Neuronal stem cell (in vitro differentiated cells): Measurements from ENCODE around the gene ANKRD44.

Source experiments
- DNase-seq: peaks from one replicate; pipeline ENCODE4 v3.0.0-alpha.2; 2013; ENCODE audit warnings: low spot score
- H2AFZ ChIP-seq: one replicate; pipeline ENCODE4 v1.6.1; 2013; ENCODE audit warnings: mild to moderate bottlenecking, low read length, inconsistent platforms
- H2AK5ac ChIP-seq: 2 replicates; pipeline ENCODE4 v1.6.1; 2013; ENCODE audit warnings: low read depth, mild to moderate bottlenecking, inconsistent platforms, low read length, moderate library complexity, mixed read lengths
- H2BK120ac ChIP-seq: 2 replicates; pipeline ENCODE4 v1.6.1; 2013; ENCODE audit warnings: low read depth, mild to moderate bottlenecking, inconsistent platforms, low read length, moderate library complexity, mixed read lengths
- H2BK12ac ChIP-seq: one replicate; pipeline ENCODE4 v1.6.1; 2013; ENCODE audit warnings: low read length, inconsistent platforms
- H2BK15ac ChIP-seq: 2 replicates; pipeline ENCODE4 v1.6.1; 2013; ENCODE audit warnings: mild to moderate bottlenecking, low read length, inconsistent platforms, mixed read lengths
- H2BK5ac ChIP-seq: one replicate; pipeline ENCODE4 v1.6.1; 2013; ENCODE audit warnings: inconsistent platforms, mild to moderate bottlenecking, low read length, moderate library complexity
- H3K14ac ChIP-seq: one replicate; pipeline ENCODE4 v1.6.1; 2013; ENCODE audit warnings: low read length, inconsistent platforms
- H3K18ac ChIP-seq: 2 replicates; pipeline ENCODE4 v1.6.1; 2013; ENCODE audit warnings: low read length, inconsistent platforms
- H3K23ac ChIP-seq: 2 replicates; pipeline ENCODE4 v1.6.1; 2013; ENCODE audit warnings: low read depth, mild to moderate bottlenecking, mixed read lengths, low read length, inconsistent platforms; ENCODE audit not compliant: poor library complexity
- H3K27ac ChIP-seq: replicated peaks from 3 replicates; pipeline ENCODE4 v1.5.1; 2013; ENCODE audit warnings: low read length, inconsistent platforms
- H3K27me3 ChIP-seq, 3 experiments: 2 replicates each; pipeline ENCODE4 v1.6.1; 2013; ENCODE audit warnings: low read length in 3 of 3, mild to moderate bottlenecking in 2 of 3, inconsistent platforms in 1 of 3, low read depth in 1 of 3, mixed read lengths in 1 of 3, moderate library complexity in 1 of 3; ENCODE audit not compliant: control insufficient read depth in 3 of 3, insufficient read depth in 3 of 3
- H3K36me3 ChIP-seq, 2 donors: replicated peaks in 1 of 2; 2 replicates each; pipeline ENCODE4 v1.6.1; 2013; ENCODE audit warnings: low read length in 2 of 2; ENCODE audit not compliant: control insufficient read depth in 2 of 2, insufficient read depth in 2 of 2
- H3K4ac ChIP-seq: 2 replicates; pipeline ENCODE4 v1.6.1; 2013; ENCODE audit warnings: inconsistent platforms, mild to moderate bottlenecking, low read length, moderate library complexity
- H3K4me1 ChIP-seq, 2 donors: 1 replicate in 1 of 2; 2 replicates in 1 of 2; pipeline ENCODE4 v1.6.1; 2013; ENCODE audit warnings: low read length in 2 of 2, low read depth in 1 of 2; ENCODE audit not compliant: control insufficient read depth in 2 of 2, insufficient read depth in 1 of 2
- H3K4me2 ChIP-seq: one replicate; pipeline ENCODE4 v1.6.1; 2013; ENCODE audit warnings: mild to moderate bottlenecking, low read length, inconsistent platforms; ENCODE audit not compliant: insufficient read depth, poor library complexity, severe bottlenecking
- H3K4me3 ChIP-seq, 2 donors: 2 replicates each; pipeline ENCODE4 v1.5.1; 2013; ENCODE audit warnings: low read length in 2 of 2, mild to moderate bottlenecking in 2 of 2, inconsistent platforms in 1 of 2, moderate library complexity in 1 of 2
- H3K79me1 ChIP-seq: one replicate; pipeline ENCODE4 v1.6.1; 2013; ENCODE audit warnings: low read depth, mild to moderate bottlenecking, inconsistent platforms, low read length, moderate library complexity
- H3K9ac ChIP-seq: one replicate; pipeline ENCODE4 v1.6.1; 2013; ENCODE audit warnings: mild to moderate bottlenecking, low read depth, low read length, inconsistent platforms; ENCODE audit not compliant: poor library complexity
- H3K9me3 ChIP-seq, 2 donors: replicated peaks in 1 of 2; 2 replicates each; pipeline versions ENCODE3 to v1.6.1; 2013; ENCODE audit warnings: low read length in 2 of 2, mild to moderate bottlenecking in 2 of 2, inconsistent platforms in 1 of 2, low read depth in 1 of 2, mixed read lengths in 1 of 2, moderate library complexity in 1 of 2; ENCODE audit not compliant: control insufficient read depth in 2 of 2, insufficient read depth in 1 of 2
- H4K8ac ChIP-seq: one replicate; pipeline ENCODE4 v1.6.1; 2013; ENCODE audit warnings: low read depth, mild to moderate bottlenecking, inconsistent platforms, low read length, moderate library complexity
- H4K91ac ChIP-seq: one replicate; pipeline ENCODE4 v1.6.1; 2013; ENCODE audit warnings: low read length, low read depth, mild to moderate bottlenecking, inconsistent platforms; ENCODE audit not compliant: poor library complexity
- WGBS, 2 donors: extraction: QIAGEN DNeasy Blood & Tissue Kit; methylation state at CpG; one replicate each; pipeline ENCODE4 v1.1.7; 2013; ENCODE audit warnings: missing lambda C conversion rate in 2 of 2, mixed read lengths in 1 of 2; ENCODE audit not compliant: insufficient read length in 2 of 2, insufficient replicate concordance in 1 of 2; ENCODE audit errors: extremely low coverage in 2 of 2; 5-methylcytosine and 5-hydroxymethylcytosine counted together

The ANKRD44 gene

DNA sequence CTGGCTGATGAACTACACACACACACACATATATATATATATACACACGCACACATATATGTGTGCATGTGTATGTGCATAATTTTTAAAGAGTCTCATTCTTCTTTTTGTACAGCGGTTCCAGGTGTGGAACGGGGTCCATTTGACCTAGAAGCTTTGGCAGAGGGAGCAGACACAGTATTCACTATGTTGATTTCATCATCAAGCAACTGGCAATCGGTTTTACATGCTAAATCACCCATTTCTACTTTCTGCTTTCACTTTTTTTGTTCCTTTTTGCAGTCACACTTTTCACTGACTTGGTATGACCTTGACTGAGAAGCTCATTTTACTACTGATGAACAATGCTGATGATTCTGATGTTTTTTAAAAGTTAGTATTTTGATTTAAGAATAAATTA, 321.1 kb downstream of the ANKRD44 start:
- no peak overlapping the region for H2BK120ac ChIP-seq
- no peaks in the 10 kb centered on the region for H3K9me3 ChIP-seq
- no peak overlapping the region for H4K91ac ChIP-seq
- H3K18ac ChIP-seq: no peak overlapping the region
- no peak overlapping the region for H4K8ac ChIP-seq
- H3K27ac ChIP-seq: no peak overlapping the region
- H3K79me1 ChIP-seq: no peaks in the 10 kb centered on the region
- no peak overlapping the region for H2BK12ac ChIP-seq
- H3K4ac ChIP-seq: no peak overlapping the region
- no peak overlapping the region for H2AFZ ChIP-seq
- WGBS, 2 donors: no CpG with 5 or more reads among the region's 4 CpGs
- H3K27me3 ChIP-seq: no peaks in the 10 kb centered on the region
- no peak for DNase-seq
- H3K36me3 ChIP-seq: no peaks in the 10 kb centered on the region
- H3K4me2 ChIP-seq: no peak overlapping the region
- no peak overlapping the region for H3K14ac ChIP-seq
- peaks cover 13 to 30% of the 10 kb centered on the region in 2 donors for H3K4me1 ChIP-seq
- no peak overlapping the region for H2BK15ac ChIP-seq
- H2AK5ac ChIP-seq: no peak overlapping the region
- H3K9ac ChIP-seq: no peak overlapping the region
- H2BK5ac ChIP-seq: no peak overlapping the region
- no peak overlapping the region for H3K4me3 ChIP-seq
- H3K23ac ChIP-seq: no peak overlapping the region

DNA sequence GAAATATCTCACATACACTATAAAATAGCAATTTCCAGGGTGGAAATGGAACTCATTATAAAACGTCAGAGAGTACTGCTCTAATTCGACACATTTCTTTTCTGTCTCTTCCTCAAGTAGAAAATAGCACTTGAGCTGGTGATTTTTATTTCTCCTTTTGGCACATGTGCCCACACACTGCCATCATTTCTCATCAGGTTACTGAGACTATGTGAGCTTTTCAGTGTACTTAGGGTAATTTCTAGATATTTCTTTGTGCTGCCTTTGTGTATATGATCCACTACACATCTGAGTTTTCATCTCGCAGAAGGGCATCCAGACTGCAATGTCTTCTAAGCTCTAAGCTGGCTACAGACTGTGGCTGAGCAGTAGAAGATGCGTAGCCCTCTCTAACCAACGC, 321.9 kb downstream of the ANKRD44 start:
- Histone ChIP-seq H3K4ac (no peak overlapping the region), H2BK12ac (no peak overlapping the region), H3K27me3 (no peaks in the 10 kb centered on the region), H3K9ac (no peak overlapping the region), H3K14ac (no peak overlapping the region), H3K4me2 (no peak overlapping the region), H3K18ac (no peak overlapping the region), H3K36me3 (no peaks in the 10 kb centered on the region), H4K91ac (no peak overlapping the region), H3K4me1 (peaks cover 13 to 30% of the 10 kb centered on the region in 2 donors), H3K4me3 (no peak overlapping the region), H3K27ac (no peak overlapping the region), H3K79me1 (no peaks in the 10 kb centered on the region), H2AFZ (peak overlapping the region; percentile 1), H2BK15ac (no peak overlapping the region), H3K9me3 (no peaks in the 10 kb centered on the region), H2AK5ac (no peak overlapping the region), H4K8ac (no peak overlapping the region), H3K23ac (no peak overlapping the region), H2BK120ac (no peak overlapping the region), H2BK5ac (no peak overlapping the region)
- DNase-seq: no peak
- WGBS, 2 donors: no CpG with 5 or more reads among the region's 5 CpGs

DNA sequence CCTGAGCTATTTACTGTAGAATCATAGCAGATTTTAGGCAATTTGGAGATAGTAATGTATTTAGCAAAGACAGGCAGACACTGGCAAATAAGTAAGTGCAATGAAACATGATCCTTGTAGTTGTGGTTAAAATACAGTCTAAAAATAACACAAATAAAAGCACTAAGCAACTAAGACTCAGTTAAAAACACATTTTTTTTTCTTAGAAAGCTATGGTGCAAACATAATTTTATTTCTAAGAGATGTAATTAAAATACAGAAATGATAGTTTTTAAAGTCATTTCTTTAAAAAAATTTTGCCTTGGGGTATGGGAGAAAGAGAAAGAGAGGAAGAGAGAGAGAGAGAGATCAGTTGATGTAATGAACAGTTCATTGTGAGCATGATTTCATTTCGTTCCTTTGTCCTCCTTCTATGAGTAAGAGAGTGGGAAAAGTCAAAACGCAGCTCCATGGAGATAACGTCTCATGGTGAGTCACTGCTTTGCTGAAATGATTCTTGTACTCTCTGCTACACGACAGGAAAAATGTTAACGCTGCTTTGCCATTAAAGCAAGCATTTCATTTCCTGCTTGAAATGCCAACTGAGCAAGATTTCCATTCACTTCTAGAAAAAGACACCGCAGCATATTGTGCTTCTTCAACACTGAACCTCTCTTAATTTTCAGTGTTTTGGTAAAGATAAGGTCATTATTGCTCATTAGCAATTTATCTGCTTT, 322.8 kb downstream of the ANKRD44 start:
- Histone ChIP-seq H3K36me3 (no peaks in the 10 kb centered on the region), H2BK5ac (no peak overlapping the region), H2AK5ac (no peak overlapping the region), H3K9ac (no peak overlapping the region), H3K27me3 (no peaks in the 10 kb centered on the region), H3K4me1 (peaks cover 13 to 30% of the 10 kb centered on the region in 2 donors), H3K9me3 (no peaks in the 10 kb centered on the region), H3K27ac (no peak overlapping the region), H2BK120ac (no peak overlapping the region), H3K4me2 (no peak overlapping the region), H2AFZ (peak overlapping the region; percentile 73), H3K79me1 (no peaks in the 10 kb centered on the region), H4K91ac (no peak overlapping the region), H3K23ac (no peak overlapping the region), H3K14ac (no peak overlapping the region), H3K4me3 (peak overlapping the region in 1 of 2 donors; percentile 6), H2BK15ac (no peak overlapping the region), H2BK12ac (no peak overlapping the region), H3K4ac (no peak overlapping the region), H3K18ac (no peak overlapping the region), H4K8ac (no peak overlapping the region)
- no peak for DNase-seq
- WGBS, 2 donors: no CpG with 5 or more reads among the region's 6 CpGs

DNA sequence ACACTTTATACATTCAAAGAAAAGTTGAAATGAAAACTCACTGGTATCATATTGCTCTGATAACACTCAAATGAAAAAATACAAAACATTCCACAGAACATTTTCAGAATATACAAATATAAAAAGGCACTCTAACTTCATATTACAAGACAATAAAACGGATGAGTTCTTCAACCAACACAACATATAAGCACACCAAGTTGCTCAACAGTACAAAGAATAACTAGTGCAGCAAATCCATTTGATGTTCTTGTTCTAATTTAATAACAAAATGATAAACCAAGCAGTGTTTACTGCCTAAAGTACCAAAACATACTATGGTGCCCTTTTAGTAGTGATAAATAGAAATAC, 323.3 kb downstream of the ANKRD44 start:
- no peak overlapping the region for H2BK15ac ChIP-seq
- no peak overlapping the region for H2BK12ac ChIP-seq
- H4K8ac ChIP-seq: no peak overlapping the region
- H2BK5ac ChIP-seq: no peak overlapping the region
- H3K14ac ChIP-seq: no peak overlapping the region
- no CpG with 5 or more reads among the region's 1 CpG for WGBS, 2 donors
- no peaks in the 10 kb centered on the region for H3K36me3 ChIP-seq
- H3K18ac ChIP-seq: no peak overlapping the region
- H2AFZ ChIP-seq: peak overlapping the region; percentile 73
- H3K27ac ChIP-seq: no peak overlapping the region
- no peak overlapping the region for H3K23ac ChIP-seq
- no peak overlapping the region for H4K91ac ChIP-seq
- H3K4ac ChIP-seq: no peak overlapping the region
- H3K9me3 ChIP-seq: no peaks in the 10 kb centered on the region
- H2BK120ac ChIP-seq: no peak overlapping the region
- H3K27me3 ChIP-seq: no peaks in the 10 kb centered on the region
- no peak overlapping the region for H3K4me2 ChIP-seq
- no peak overlapping the region for H3K4me3 ChIP-seq
- peaks cover 13 to 30% of the 10 kb centered on the region in 2 donors for H3K4me1 ChIP-seq
- no peak for DNase-seq
- no peak overlapping the region for H3K9ac ChIP-seq
- H3K79me1 ChIP-seq: no peaks in the 10 kb centered on the region
- no peak overlapping the region for H2AK5ac ChIP-seq
